SK-N-SH treated with all-trans-retinoic acid at 6 μM for 48 hours (cell line): ENCODE data around the gene LHFPL5.

Experiments used
- ATAC-seq: fragments of 200-7000 bp; cut with Tn5 transposase; 3 replicates; pipeline ENCODE4 v1.9.1; 2020; ENCODE audit warnings: mild to moderate bottlenecking, moderate library complexity
- ARNTL ChIP-seq: fragments of 450-650 bp; formaldehyde crosslinking; IDR thresholded peaks from 2 replicates; pipeline ENCODE4 v1.5.0; 2020; ENCODE audit warnings: low read depth, mild to moderate bottlenecking, moderate library complexity, borderline replicate concordance
- BACH2 ChIP-seq: fragments of 250-450 bp; sonication (Bioruptor Pico); IDR thresholded peaks from 2 replicates; pipeline ENCODE4 v1.9.0; 2021; ENCODE audit warnings: mild to moderate bottlenecking, borderline replicate concordance
- CSDC2 ChIP-seq: fragments of 250-450 bp; sonication (Bioruptor Pico); IDR thresholded peaks from 2 replicates; pipeline ENCODE4 v1.5.0; 2020; ENCODE audit warnings: mild to moderate bottlenecking, moderate library complexity
- ESRRG ChIP-seq: fragments of 250-450 bp; sonication (Bioruptor Pico); IDR thresholded peaks from 2 replicates; pipeline ENCODE4 v1.6.1; 2021; ENCODE audit warnings: mild to moderate bottlenecking
- GLIS3 ChIP-seq: fragments of 250-450 bp; sonication (Bioruptor Pico); IDR thresholded peaks from 2 replicates; pipeline ENCODE4 v1.5.0; 2020; ENCODE audit warnings: mild to moderate bottlenecking, moderate library complexity
- OSR1 ChIP-seq: fragments of 250-450 bp; sonication (Bioruptor Pico); IDR thresholded peaks from 2 replicates; pipeline ENCODE4 v1.8.0; 2022; ENCODE audit warnings: moderate library complexity, mild to moderate bottlenecking, inconsistent platforms
- PPARA ChIP-seq: fragments of 250-450 bp; sonication (Bioruptor Pico); IDR thresholded peaks from 2 replicates; pipeline ENCODE4 v1.5.0; 2020; ENCODE audit warnings: mild to moderate bottlenecking, borderline replicate concordance
- RARB ChIP-seq: fragments of 250-450 bp; sonication (Bioruptor Pico); IDR thresholded peaks from 2 replicates; pipeline ENCODE4 v1.8.0; 2021; ENCODE audit warnings: mild to moderate bottlenecking, moderate library complexity
- SNAI2 ChIP-seq: fragments of 250-450 bp; sonication (Bioruptor Pico); IDR thresholded peaks from 2 replicates; pipeline ENCODE4 v1.5.0; 2020; ENCODE audit warnings: mild to moderate bottlenecking, moderate library complexity
- TCF4 ChIP-seq: fragments of 250-450 bp; sonication (Bioruptor Pico); IDR thresholded peaks from 2 replicates; pipeline ENCODE4 v1.8.0; 2021; ENCODE audit warnings: mild to moderate bottlenecking, moderate library complexity, borderline replicate concordance
- ZC3H10 ChIP-seq: fragments of 250-450 bp; sonication (Bioruptor Pico); IDR thresholded peaks from 2 replicates; pipeline ENCODE4 v1.5.1; 2021; ENCODE audit warnings: mild to moderate bottlenecking, moderate library complexity
- ZFP3 ChIP-seq: fragments of 250-450 bp; sonication (Bioruptor Pico); IDR thresholded peaks from 2 replicates; pipeline ENCODE4 v1.5.0; 2020; ENCODE audit warnings: mild to moderate bottlenecking, moderate library complexity
- ZFP30 ChIP-seq: fragments of 450-650 bp; formaldehyde crosslinking; IDR thresholded peaks from 2 replicates; pipeline ENCODE4 v1.5.0; 2022; ENCODE audit warnings: mild to moderate bottlenecking, moderate library complexity
- ZNF565 ChIP-seq: fragments of 450-650 bp; formaldehyde crosslinking; conservative IDR thresholded peaks from 2 replicates; pipeline ENCODE4 v1.5.0; 2020; ENCODE audit warnings: low read depth, mild to moderate bottlenecking, moderate library complexity
- ZNF70 ChIP-seq: fragments of 450-650 bp; formaldehyde crosslinking; IDR thresholded peaks from 2 replicates; pipeline ENCODE4 v1.5.0; 2020; ENCODE audit warnings: mild to moderate bottlenecking, moderate library complexity
- ZNF8 ChIP-seq: fragments of 450-650 bp; formaldehyde crosslinking; IDR thresholded peaks from 2 replicates; pipeline ENCODE4 v1.5.0; 2020; ENCODE audit warnings: mild to moderate bottlenecking, moderate library complexity
- TF ChIP-seq, protein P1 (sequence below): fragments of 250-450 bp; sonication (Bioruptor Pico); IDR thresholded peaks from 2 replicates; pipeline ENCODE4 v1.8.0; 2021; ENCODE audit warnings: low read depth, mild to moderate bottlenecking, moderate library complexity, borderline replicate concordance
- TF ChIP-seq, protein P2 (sequence below): fragments of 250-450 bp; sonication (Bioruptor Pico); IDR thresholded peaks from 2 replicates; pipeline ENCODE4 v1.5.1; 2021; ENCODE audit warnings: mild to moderate bottlenecking, moderate library complexity
- TF ChIP-seq, protein P3 (sequence below): fragments of 250-450 bp; sonication (Bioruptor Pico); IDR thresholded peaks from 2 replicates; pipeline ENCODE4 v1.5.1; 2020; ENCODE audit warnings: low read depth, mild to moderate bottlenecking, moderate library complexity
- TF ChIP-seq, protein P4 (sequence below): fragments of 250-450 bp; sonication (Bioruptor Pico); IDR thresholded peaks from 2 replicates; pipeline ENCODE4 v1.5.0; 2020; ENCODE audit warnings: mild to moderate bottlenecking, moderate library complexity
- TF ChIP-seq, protein P5 (sequence below): fragments of 250-450 bp; sonication (Bioruptor Pico); IDR thresholded peaks from 2 replicates; pipeline ENCODE4 v1.8.0; 2020; ENCODE audit warnings: mild to moderate bottlenecking, moderate library complexity, borderline replicate concordance

Gene LHFPL5

DNA sequence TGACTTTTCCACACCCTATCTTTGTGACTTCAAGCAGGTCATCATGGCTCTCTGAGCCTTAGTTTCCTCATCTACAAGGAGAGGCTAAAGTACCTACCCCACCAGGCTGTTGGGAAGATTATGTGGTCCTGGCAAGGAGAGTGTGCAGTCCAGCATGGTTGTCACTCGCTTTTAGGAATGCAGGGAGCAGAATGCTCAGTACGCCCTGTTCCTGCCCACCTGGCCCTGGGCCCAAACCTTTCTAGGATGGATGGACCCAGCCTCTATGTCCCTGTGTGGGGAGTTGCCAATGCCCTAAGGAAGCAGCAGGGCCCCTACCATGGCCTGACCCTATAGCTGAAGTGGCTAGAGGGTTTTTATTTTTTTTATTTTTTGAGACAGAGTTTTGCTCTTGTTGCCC lies 26.7 kb upstream of the LHFPL5 start:
- no peak for ATAC-seq
- no peak for TF ChIP-seq ZFP30 (CRISPR knock-in tag)
- TF ChIP-seq GLIS3 (CRISPR knock-in tag) = no peak
- TF ChIP-seq, protein P1, sequence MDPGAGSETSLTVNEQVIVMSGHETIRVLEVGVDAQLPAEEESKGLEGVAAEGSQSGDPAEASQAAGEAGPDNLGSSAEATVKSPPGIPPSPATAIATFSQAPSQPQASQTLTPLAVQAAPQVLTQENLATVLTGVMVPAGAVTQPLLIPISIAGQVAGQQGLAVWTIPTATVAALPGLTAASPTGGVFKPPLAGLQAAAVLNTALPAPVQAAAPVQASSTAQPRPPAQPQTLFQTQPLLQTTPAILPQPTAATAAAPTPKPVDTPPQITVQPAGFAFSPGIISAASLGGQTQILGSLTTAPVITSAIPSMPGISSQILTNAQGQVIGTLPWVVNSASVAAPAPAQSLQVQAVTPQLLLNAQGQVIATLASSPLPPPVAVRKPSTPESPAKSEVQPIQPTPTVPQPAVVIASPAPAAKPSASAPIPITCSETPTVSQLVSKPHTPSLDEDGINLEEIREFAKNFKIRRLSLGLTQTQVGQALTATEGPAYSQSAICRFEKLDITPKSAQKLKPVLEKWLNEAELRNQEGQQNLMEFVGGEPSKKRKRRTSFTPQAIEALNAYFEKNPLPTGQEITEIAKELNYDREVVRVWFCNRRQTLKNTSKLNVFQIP (CRISPR knock-in tag) = no peak
- no peak for TF ChIP-seq OSR1 (CRISPR knock-in tag)
- no peak for TF ChIP-seq ESRRG (CRISPR knock-in tag)
- TF ChIP-seq ZNF8 = no peak
- no peak for TF ChIP-seq ZFP3 (CRISPR knock-in tag)
- no peak for TF ChIP-seq ZC3H10
- no peak for TF ChIP-seq ZNF565 (CRISPR knock-in tag)
- no peak for TF ChIP-seq ARNTL (CRISPR knock-in tag)
- TF ChIP-seq, protein P2, sequence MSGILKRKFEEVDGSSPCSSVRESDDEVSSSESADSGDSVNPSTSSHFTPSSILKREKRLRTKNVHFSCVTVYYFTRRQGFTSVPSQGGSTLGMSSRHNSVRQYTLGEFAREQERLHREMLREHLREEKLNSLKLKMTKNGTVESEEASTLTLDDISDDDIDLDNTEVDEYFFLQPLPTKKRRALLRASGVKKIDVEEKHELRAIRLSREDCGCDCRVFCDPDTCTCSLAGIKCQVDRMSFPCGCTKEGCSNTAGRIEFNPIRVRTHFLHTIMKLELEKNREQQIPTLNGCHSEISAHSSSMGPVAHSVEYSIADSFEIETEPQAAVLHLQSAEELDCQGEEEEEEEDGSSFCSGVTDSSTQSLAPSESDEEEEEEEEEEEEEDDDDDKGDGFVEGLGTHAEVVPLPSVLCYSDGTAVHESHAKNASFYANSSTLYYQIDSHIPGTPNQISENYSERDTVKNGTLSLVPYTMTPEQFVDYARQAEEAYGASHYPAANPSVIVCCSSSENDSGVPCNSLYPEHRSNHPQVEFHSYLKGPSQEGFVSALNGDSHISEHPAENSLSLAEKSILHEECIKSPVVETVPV (CRISPR knock-in tag) = no peak
- no peak for TF ChIP-seq CSDC2 (CRISPR knock-in tag)
- TF ChIP-seq, protein P3, sequence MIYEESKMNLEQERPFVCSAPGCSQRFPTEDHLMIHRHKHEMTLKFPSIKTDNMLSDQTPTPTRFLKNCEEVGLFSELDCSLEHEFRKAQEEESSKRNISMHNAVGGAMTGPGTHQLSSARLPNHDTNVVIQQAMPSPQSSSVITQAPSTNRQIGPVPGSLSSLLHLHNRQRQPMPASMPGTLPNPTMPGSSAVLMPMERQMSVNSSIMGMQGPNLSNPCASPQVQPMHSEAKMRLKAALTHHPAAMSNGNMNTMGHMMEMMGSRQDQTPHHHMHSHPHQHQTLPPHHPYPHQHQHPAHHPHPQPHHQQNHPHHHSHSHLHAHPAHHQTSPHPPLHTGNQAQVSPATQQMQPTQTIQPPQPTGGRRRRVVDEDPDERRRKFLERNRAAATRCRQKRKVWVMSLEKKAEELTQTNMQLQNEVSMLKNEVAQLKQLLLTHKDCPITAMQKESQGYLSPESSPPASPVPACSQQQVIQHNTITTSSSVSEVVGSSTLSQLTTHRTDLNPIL = no peak
- no peak for TF ChIP-seq SNAI2 (CRISPR knock-in tag)
- TF ChIP-seq, protein P4, sequence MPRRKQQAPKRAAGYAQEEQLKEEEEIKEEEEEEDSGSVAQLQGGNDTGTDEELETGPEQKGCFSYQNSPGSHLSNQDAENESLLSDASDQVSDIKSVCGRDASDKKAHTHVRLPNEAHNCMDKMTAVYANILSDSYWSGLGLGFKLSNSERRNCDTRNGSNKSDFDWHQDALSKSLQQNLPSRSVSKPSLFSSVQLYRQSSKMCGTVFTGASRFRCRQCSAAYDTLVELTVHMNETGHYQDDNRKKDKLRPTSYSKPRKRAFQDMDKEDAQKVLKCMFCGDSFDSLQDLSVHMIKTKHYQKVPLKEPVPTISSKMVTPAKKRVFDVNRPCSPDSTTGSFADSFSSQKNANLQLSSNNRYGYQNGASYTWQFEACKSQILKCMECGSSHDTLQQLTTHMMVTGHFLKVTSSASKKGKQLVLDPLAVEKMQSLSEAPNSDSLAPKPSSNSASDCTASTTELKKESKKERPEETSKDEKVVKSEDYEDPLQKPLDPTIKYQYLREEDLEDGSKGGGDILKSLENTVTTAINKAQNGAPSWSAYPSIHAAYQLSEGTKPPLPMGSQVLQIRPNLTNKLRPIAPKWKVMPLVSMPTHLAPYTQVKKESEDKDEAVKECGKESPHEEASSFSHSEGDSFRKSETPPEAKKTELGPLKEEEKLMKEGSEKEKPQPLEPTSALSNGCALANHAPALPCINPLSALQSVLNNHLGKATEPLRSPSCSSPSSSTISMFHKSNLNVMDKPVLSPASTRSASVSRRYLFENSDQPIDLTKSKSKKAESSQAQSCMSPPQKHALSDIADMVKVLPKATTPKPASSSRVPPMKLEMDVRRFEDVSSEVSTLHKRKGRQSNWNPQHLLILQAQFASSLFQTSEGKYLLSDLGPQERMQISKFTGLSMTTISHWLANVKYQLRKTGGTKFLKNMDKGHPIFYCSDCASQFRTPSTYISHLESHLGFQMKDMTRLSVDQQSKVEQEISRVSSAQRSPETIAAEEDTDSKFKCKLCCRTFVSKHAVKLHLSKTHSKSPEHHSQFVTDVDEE = no peak
- no peak for TF ChIP-seq ZNF70 (CRISPR knock-in tag)
- TF ChIP-seq PPARA (CRISPR knock-in tag) = no peak

DNA sequence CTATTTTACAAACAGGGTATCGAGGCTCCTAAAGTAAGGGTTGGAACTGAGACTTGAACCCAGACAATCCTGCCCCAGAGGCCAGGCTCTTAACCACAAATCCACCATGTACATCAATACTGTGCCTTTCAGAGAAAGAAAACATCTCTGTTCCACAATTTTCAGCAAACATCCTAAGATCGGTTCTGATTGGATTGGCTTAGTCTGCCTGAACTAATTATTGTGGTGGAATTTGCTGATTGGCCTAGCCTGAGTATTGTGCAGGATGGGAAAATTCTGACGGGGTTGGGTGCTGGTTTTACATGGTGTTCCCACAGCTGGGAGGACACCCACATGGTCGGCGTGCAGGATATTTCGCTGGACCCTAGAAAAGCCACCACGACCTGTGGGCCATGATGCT lies 24.4 kb upstream of the LHFPL5 start, which contains the start of gene CLPSL1:
Gene CLPSL1, plus strand, starts transcription at position 301 of the 400 bp plus-strand sequence. Its CDS starts 92 bp downstream, at position 393.
- ATAC-seq = no peak
- TF ChIP-seq, protein P5, sequence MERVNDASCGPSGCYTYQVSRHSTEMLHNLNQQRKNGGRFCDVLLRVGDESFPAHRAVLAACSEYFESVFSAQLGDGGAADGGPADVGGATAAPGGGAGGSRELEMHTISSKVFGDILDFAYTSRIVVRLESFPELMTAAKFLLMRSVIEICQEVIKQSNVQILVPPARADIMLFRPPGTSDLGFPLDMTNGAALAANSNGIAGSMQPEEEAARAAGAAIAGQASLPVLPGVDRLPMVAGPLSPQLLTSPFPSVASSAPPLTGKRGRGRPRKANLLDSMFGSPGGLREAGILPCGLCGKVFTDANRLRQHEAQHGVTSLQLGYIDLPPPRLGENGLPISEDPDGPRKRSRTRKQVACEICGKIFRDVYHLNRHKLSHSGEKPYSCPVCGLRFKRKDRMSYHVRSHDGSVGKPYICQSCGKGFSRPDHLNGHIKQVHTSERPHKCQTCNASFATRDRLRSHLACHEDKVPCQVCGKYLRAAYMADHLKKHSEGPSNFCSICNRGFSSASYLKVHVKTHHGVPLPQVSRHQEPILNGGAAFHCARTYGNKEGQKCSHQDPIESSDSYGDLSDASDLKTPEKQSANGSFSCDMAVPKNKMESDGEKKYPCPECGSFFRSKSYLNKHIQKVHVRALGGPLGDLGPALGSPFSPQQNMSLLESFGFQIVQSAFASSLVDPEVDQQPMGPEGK (CRISPR knock-in tag) = no peak
- TF ChIP-seq PPARA (CRISPR knock-in tag) (no peak), BACH2 (CRISPR knock-in tag) (no peak), ZFP3 (CRISPR knock-in tag) (no peak), ZNF8 (no peak), TCF4 (CRISPR knock-in tag) (no peak), ARNTL (CRISPR knock-in tag) (no peak), RARB (CRISPR knock-in tag) (no peak)
- TF ChIP-seq, protein P4 = no peak
- TF ChIP-seq, all 23 proteins: peak for 0
